GM12878 (cell line): Measurements from ENCODE around the gene FBXO3. TPM values are rescaled to one million over a fixed set of nuclear protein-coding genes. Genes with fewer than 3 reads are reported as not detected.

Experiments used
- BCL11A ChIP-seq: IDR thresholded peaks from 2 replicates; pipeline ENCODE4 v1.6.1; 2011; ENCODE audit warnings: low read depth, low read length
- DPF2 ChIP-seq: fragments of 450-650 bp; IDR thresholded peaks from 2 replicates; pipeline ENCODE4 v1.6.1; 2017; ENCODE audit warnings: mild to moderate bottlenecking
- EED ChIP-seq: sonication (generic); IDR thresholded peaks from 2 replicates; pipeline ENCODE4 v1.6.1; 2016; ENCODE audit warnings: antibody characterized with exemption, low read depth
- GABPA ChIP-seq: IDR thresholded peaks from 2 replicates; pipeline ENCODE4 v1.6.1; 2014; ENCODE audit warnings: antibody characterized with exemption, low read depth, mild to moderate bottlenecking, inconsistent platforms
- HDAC2 ChIP-seq: fragments of 200-600 bp; sonication (generic); IDR thresholded peaks from 2 replicates; pipeline ENCODE4 v1.6.1; 2017
- HDGF ChIP-seq: fragments of 450-650 bp; IDR thresholded peaks from 2 replicates; pipeline ENCODE4 v1.6.1; 2016; ENCODE audit warnings: antibody characterized with exemption
- IRF4 ChIP-seq: IDR thresholded peaks from 2 replicates; pipeline ENCODE4 v1.6.1; 2011; ENCODE audit warnings: low read depth, low read length
- LARP7 ChIP-seq: fragments of 450-650 bp; IDR thresholded peaks from 2 replicates; pipeline ENCODE4 v1.6.1; 2017; ENCODE audit warnings: mild to moderate bottlenecking
- MEF2B ChIP-seq: fragments of 450-650 bp; IDR thresholded peaks from 2 replicates; pipeline ENCODE4 v1.6.1; 2018; ENCODE audit warnings: mild to moderate bottlenecking, moderate library complexity; ENCODE audit not compliant: partially characterized antibody, poor library complexity, severe bottlenecking
- MTA2 ChIP-seq: fragments of 450-650 bp; IDR thresholded peaks from 2 replicates; pipeline ENCODE4 v1.6.1; 2016; ENCODE audit warnings: low read depth, mild to moderate bottlenecking, moderate library complexity
- NRF1 ChIP-seq: conservative IDR thresholded peaks from 2 replicates; pipeline ENCODE4 v1.6.1; 2011; ENCODE audit warnings: mild to moderate bottlenecking, low read depth, low read length, improper control_type of control experiment
- RBBP5 ChIP-seq: fragments of 200-600 bp; sonication (generic); conservative IDR thresholded peaks from 2 replicates; pipeline ENCODE4 v1.6.1; 2016
- SP1 ChIP-seq: IDR thresholded peaks from one replicate; pipeline ENCODE4 v1.6.1; 2011; ENCODE audit warnings: low read depth, low read length
- SREBF2 ChIP-seq: IDR thresholded peaks from 2 replicates; pipeline ENCODE4 v1.6.1; 2012; ENCODE audit warnings: mild to moderate bottlenecking, low read length
- SRF ChIP-seq, 2 experiments: IDR thresholded peaks; 2 replicates each; pipeline ENCODE4 v1.6.1; 2011; ENCODE audit warnings: low read depth in 2 of 2, low read length in 2 of 2, mild to moderate bottlenecking in 1 of 2, moderate library complexity in 1 of 2
- SUPT20H ChIP-seq: IDR thresholded peaks from 2 replicates; pipeline ENCODE4 v1.6.1; 2011; ENCODE audit warnings: low read depth, mild to moderate bottlenecking, low read length, moderate library complexity, borderline replicate concordance; ENCODE audit not compliant: control insufficient read depth
- YBX1 ChIP-seq: fragments of 450-650 bp; IDR thresholded peaks from 2 replicates; pipeline ENCODE4 v1.6.1; 2016; ENCODE audit warnings: antibody characterized with exemption
- ZBED1 ChIP-seq: IDR thresholded peaks from 2 replicates; pipeline ENCODE4 v1.6.1; 2016; ENCODE audit warnings: borderline replicate concordance
- polyA plus RNA-seq, 11 experiments: library from polyadenylated mRNA; depleted of rRNA in 4 of 11; unstranded in 6 of 11; stranded (reverse) in 5 of 11; fragments of >200 nt; fragmentation: Nextera tagmentation in 4 of 11; fragmentation: Illumina TruSeq in 1 of 11; extraction: Ambion mirVana in 4 of 11; extraction: Trizol in 1 of 11; gene quantifications; 1 replicate in 1 of 11; 2 replicates in 10 of 11; pipeline versions ENCODE4 v1.2.1 to v1.2.3, GENCODE V29; 2011 to 2016; ENCODE audit warnings: inconsistent platforms in 2 of 11, missing spikeins in 2 of 11, low read depth in 1 of 11
- total RNA-seq, 4 experiments: library from RNA; depleted of rRNA in 3 of 4; stranded (reverse); fragments of >200 nt in 3 of 4; fragmentation: Illumina TruSeq in 1 of 4; extraction: Trizol in 1 of 4; gene quantifications; 2 replicates each; pipeline versions ENCODE4 v1.2.1 to v1.2.3, GENCODE V29; 2013 to 2021
- TF ChIP-seq, protein P1 (sequence below): IDR thresholded peaks from 2 replicates; pipeline ENCODE4 v1.6.1; 2012; ENCODE audit warnings: low read depth, low read length, improper control_type of control experiment
- TF ChIP-seq, protein P2 (sequence below): IDR thresholded peaks from 2 replicates; pipeline ENCODE4 v1.6.1; 2012; ENCODE audit warnings: mild to moderate bottlenecking, low read depth, low read length
- TF ChIP-seq, protein P3 (sequence below): IDR thresholded peaks from 2 replicates; pipeline ENCODE4 v1.6.1; 2012; ENCODE audit warnings: improper control_type of control experiment, low read depth, low read length; ENCODE audit not compliant: insufficient replicate concordance

The FBXO3 gene
- total and polyA plus RNA-seq, 10 of the 15 experiments (the other 5 are each of a cell fraction or from before 2014, with no cell fraction given): 8.9 to 33.4 (median 13.8) TPM

DNA sequence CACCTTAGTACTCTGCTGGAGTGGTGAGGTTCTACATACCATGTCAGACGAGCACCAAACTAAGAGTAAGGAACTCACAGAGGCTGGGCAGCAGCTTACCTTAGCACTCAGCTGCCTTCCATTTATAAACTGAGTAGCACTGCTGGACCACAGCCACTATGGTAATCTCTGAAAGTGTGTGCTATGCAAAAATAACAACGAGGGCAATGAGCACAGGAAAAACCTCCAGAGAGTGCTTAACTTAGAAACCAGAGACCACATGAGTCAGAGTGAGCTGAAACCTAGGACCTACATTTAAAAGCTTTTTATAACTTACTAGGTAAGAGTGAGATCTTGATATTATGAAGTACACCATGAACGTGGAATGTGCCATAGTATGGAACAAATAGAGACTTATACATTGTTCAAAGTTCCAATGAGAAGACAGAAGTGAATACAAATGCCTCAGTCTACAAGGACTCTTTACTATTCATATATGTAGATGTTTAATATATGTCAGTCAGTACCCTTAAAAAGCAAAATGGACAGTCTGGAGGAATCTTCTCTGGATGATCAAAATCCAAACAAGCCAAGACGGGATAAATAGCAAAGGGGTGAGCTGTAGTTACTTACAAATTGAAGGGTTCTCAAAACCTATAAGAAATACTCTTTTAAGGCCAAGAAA lies 20.9 kb downstream of the FBXO3 start (continued):
- TF ChIP-seq SUPT20H: no peak
- TF ChIP-seq GABPA: 0 out of 2 replicates have a peak, but pooled peaks have one; percentile 13
- TF ChIP-seq MTA2: no peak
- TF ChIP-seq SRF (IDR thresholded peaks at IDR 0.05; ENCODE audit: low read depth in 2 of 2, low read length in 2 of 2): no peak
- TF ChIP-seq, protein P1, sequence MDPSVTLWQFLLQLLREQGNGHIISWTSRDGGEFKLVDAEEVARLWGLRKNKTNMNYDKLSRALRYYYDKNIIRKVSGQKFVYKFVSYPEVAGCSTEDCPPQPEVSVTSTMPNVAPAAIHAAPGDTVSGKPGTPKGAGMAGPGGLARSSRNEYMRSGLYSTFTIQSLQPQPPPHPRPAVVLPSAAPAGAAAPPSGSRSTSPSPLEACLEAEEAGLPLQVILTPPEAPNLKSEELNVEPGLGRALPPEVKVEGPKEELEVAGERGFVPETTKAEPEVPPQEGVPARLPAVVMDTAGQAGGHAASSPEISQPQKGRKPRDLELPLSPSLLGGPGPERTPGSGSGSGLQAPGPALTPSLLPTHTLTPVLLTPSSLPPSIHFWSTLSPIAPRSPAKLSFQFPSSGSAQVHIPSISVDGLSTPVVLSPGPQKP: no peak
- no peak for TF ChIP-seq NRF1
- TF ChIP-seq RBBP5: no peak
- no peak for TF ChIP-seq YBX1
- TF ChIP-seq, protein P2, sequence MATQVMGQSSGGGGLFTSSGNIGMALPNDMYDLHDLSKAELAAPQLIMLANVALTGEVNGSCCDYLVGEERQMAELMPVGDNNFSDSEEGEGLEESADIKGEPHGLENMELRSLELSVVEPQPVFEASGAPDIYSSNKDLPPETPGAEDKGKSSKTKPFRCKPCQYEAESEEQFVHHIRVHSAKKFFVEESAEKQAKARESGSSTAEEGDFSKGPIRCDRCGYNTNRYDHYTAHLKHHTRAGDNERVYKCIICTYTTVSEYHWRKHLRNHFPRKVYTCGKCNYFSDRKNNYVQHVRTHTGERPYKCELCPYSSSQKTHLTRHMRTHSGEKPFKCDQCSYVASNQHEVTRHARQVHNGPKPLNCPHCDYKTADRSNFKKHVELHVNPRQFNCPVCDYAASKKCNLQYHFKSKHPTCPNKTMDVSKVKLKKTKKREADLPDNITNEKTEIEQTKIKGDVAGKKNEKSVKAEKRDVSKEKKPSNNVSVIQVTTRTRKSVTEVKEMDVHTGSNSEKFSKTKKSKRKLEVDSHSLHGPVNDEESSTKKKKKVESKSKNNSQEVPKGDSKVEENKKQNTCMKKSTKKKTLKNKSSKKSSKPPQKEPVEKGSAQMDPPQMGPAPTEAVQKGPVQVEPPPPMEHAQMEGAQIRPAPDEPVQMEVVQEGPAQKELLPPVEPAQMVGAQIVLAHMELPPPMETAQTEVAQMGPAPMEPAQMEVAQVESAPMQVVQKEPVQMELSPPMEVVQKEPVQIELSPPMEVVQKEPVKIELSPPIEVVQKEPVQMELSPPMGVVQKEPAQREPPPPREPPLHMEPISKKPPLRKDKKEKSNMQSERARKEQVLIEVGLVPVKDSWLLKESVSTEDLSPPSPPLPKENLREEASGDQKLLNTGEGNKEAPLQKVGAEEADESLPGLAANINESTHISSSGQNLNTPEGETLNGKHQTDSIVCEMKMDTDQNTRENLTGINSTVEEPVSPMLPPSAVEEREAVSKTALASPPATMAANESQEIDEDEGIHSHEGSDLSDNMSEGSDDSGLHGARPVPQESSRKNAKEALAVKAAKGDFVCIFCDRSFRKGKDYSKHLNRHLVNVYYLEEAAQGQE: no peak
- no peak for TF ChIP-seq HDAC2
- 0 out of 2 replicates have a peak, but pooled peaks have one; percentile 46 for TF ChIP-seq IRF4
- TF ChIP-seq LARP7: no peak
- TF ChIP-seq DPF2: no peak
- TF ChIP-seq MEF2B: peak; percentile 66
- TF ChIP-seq BCL11A: no peak
- no peak for TF ChIP-seq SREBF2
- no peak for TF ChIP-seq SP1
- TF ChIP-seq HDGF: no peak
- TF ChIP-seq, protein P3, sequence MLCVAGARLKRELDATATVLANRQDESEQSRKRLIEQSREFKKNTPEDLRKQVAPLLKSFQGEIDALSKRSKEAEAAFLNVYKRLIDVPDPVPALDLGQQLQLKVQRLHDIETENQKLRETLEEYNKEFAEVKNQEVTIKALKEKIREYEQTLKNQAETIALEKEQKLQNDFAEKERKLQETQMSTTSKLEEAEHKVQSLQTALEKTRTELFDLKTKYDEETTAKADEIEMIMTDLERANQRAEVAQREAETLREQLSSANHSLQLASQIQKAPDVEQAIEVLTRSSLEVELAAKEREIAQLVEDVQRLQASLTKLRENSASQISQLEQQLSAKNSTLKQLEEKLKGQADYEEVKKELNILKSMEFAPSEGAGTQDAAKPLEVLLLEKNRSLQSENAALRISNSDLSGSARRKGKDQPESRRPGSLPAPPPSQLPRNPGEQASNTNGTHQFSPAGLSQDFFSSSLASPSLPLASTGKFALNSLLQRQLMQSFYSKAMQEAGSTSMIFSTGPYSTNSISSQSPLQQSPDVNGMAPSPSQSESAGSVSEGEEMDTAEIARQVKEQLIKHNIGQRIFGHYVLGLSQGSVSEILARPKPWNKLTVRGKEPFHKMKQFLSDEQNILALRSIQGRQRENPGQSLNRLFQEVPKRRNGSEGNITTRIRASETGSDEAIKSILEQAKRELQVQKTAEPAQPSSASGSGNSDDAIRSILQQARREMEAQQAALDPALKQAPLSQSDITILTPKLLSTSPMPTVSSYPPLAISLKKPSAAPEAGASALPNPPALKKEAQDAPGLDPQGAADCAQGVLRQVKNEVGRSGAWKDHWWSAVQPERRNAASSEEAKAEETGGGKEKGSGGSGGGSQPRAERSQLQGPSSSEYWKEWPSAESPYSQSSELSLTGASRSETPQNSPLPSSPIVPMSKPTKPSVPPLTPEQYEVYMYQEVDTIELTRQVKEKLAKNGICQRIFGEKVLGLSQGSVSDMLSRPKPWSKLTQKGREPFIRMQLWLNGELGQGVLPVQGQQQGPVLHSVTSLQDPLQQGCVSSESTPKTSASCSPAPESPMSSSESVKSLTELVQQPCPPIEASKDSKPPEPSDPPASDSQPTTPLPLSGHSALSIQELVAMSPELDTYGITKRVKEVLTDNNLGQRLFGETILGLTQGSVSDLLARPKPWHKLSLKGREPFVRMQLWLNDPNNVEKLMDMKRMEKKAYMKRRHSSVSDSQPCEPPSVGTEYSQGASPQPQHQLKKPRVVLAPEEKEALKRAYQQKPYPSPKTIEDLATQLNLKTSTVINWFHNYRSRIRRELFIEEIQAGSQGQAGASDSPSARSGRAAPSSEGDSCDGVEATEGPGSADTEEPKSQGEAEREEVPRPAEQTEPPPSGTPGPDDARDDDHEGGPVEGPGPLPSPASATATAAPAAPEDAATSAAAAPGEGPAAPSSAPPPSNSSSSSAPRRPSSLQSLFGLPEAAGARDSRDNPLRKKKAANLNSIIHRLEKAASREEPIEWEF: no peak
- TF ChIP-seq ZBED1: no peak
- TF ChIP-seq EED: peak; percentile 70; the same call in 1 of the 2 replicates
